Measurements from ENCODE around the gene IQSEC1.

The IQSEC1 gene

GRCh38 chr3:13114811-13115575 lies 41.8 kb upstream of the IQSEC1 start:
- Histone ChIP-seq H3K27me3 (ENCODE audit: low read length) (no peaks in the 10 kb centered on the region), H3K79me2 (ENCODE audit: insufficient read depth, low read length) (no peaks in the 10 kb centered on the region), H3K9me3 (ENCODE audit: insufficient read depth, low read length) (no peaks in the 10 kb centered on the region), H3K36me3 (ENCODE audit: low read length) (no peaks in the 10 kb centered on the region), H3K9ac (ENCODE audit: low read length) (no peak overlapping the region), H3K4me2 (ENCODE audit: low read depth, low read length, poor library complexity, severe bottlenecking) (no peak overlapping the region), H3K4me3 (ENCODE audit: insufficient read depth, low read length, poor library complexity, severe bottlenecking) (no peak overlapping the region), H3K27ac (ENCODE audit: low read depth, low read length) (no peak overlapping the region), H3F3A (ENCODE audit: insufficient read depth) (no peaks in the 10 kb centered on the region), H3K9me2 (replicated peaks; ENCODE audit: insufficient read depth, low read length) (no peaks in the 10 kb centered on the region), H4K20me1 (ENCODE audit: low read depth, low read length) (no peaks in the 10 kb centered on the region), H2AFZ (ENCODE audit: low read depth, low read length, severe bottlenecking) (no peak overlapping the region)
- TF ChIP-seq EZH2phosphoT487 (conservative IDR thresholded peaks at IDR 0.05; ENCODE audit: low read length), result no peak
- TF ChIP-seq, protein P1, sequence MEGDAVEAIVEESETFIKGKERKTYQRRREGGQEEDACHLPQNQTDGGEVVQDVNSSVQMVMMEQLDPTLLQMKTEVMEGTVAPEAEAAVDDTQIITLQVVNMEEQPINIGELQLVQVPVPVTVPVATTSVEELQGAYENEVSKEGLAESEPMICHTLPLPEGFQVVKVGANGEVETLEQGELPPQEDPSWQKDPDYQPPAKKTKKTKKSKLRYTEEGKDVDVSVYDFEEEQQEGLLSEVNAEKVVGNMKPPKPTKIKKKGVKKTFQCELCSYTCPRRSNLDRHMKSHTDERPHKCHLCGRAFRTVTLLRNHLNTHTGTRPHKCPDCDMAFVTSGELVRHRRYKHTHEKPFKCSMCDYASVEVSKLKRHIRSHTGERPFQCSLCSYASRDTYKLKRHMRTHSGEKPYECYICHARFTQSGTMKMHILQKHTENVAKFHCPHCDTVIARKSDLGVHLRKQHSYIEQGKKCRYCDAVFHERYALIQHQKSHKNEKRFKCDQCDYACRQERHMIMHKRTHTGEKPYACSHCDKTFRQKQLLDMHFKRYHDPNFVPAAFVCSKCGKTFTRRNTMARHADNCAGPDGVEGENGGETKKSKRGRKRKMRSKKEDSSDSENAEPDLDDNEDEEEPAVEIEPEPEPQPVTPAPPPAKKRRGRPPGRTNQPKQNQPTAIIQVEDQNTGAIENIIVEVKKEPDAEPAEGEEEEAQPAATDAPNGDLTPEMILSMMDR (IDR thresholded peaks at IDR 0.05; ENCODE audit: insufficient read depth, low read length, poor library complexity, severe bottlenecking), result no peak

DNA sequence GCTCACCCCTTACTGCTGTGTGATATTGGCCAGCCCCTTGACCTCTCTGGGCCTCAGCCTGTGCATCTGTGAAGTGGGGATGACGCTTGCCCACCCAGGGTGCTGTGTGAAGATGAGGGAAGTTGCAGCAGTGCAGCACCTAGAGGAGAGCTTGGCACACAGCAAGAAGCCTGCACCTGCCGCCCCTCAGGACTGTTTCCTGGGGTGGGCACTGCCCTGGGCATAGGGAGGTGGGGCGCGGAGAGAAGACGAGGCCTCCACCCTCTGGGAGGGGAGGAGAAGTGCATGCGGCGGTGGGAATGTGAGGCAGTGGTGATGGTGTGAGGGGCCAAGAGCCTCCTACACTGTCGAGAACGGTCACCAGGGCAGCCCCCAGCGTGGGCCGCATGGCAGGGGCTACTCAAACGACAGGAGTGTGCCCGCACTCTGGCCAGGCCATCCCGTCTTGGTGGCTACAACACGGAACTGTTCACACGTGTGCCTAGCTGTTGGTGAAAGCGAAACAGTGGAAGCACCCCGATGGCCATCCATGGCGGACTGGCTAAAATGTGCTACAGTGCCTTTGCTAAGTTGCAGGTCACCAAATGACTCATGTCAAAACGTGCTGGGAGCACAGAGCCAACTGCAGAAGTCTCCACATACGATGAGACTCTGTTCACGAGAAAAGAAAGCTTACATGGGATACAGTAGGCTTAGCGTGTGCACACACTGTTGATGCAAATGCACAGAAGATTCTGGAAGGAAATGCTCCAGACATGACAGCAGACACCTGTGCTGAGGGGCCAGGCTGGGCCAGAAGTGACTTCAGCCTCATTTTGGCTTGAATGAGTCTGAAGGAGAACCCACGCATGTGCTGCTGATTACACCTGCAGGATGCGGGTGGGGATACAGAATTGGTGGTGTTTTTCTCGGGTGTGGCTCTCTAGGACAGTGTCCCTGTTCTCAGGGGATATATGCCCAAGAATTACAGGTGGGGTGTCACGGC lies 40.4 kb upstream of the IQSEC1 start:
- no peak overlapping the region for H2AFZ ChIP-seq (ENCODE audit: low read depth, low read length, severe bottlenecking)
- no peaks in the 10 kb centered on the region for H3K27me3 ChIP-seq (ENCODE audit: low read length)
- no peaks in the 10 kb centered on the region for H3K9me3 ChIP-seq (ENCODE audit: insufficient read depth, low read length)
- H3K79me2 ChIP-seq (ENCODE audit: insufficient read depth, low read length), result no peaks in the 10 kb centered on the region
- H3K4me2 ChIP-seq (ENCODE audit: low read depth, low read length, poor library complexity, severe bottlenecking), result no peak overlapping the region
- no peak overlapping the region for H3K9ac ChIP-seq (ENCODE audit: low read length)
- H3K9me2 ChIP-seq (replicated peaks; ENCODE audit: insufficient read depth, low read length), result no peaks in the 10 kb centered on the region
- no peaks in the 10 kb centered on the region for H3F3A ChIP-seq (ENCODE audit: insufficient read depth)
- no peaks in the 10 kb centered on the region for H3K36me3 ChIP-seq (ENCODE audit: low read length)
- H4K20me1 ChIP-seq (ENCODE audit: low read depth, low read length), result no peaks in the 10 kb centered on the region
- no peak overlapping the region for H3K4me3 ChIP-seq (ENCODE audit: insufficient read depth, low read length, poor library complexity, severe bottlenecking)
- TF ChIP-seq, protein P1 (IDR thresholded peaks at IDR 0.05; ENCODE audit: insufficient read depth, low read length, poor library complexity, severe bottlenecking), result no peak
- no peak for TF ChIP-seq EZH2phosphoT487 (conservative IDR thresholded peaks at IDR 0.05; ENCODE audit: low read length)
- H3K27ac ChIP-seq (ENCODE audit: low read depth, low read length), result no peak overlapping the region

DNA sequence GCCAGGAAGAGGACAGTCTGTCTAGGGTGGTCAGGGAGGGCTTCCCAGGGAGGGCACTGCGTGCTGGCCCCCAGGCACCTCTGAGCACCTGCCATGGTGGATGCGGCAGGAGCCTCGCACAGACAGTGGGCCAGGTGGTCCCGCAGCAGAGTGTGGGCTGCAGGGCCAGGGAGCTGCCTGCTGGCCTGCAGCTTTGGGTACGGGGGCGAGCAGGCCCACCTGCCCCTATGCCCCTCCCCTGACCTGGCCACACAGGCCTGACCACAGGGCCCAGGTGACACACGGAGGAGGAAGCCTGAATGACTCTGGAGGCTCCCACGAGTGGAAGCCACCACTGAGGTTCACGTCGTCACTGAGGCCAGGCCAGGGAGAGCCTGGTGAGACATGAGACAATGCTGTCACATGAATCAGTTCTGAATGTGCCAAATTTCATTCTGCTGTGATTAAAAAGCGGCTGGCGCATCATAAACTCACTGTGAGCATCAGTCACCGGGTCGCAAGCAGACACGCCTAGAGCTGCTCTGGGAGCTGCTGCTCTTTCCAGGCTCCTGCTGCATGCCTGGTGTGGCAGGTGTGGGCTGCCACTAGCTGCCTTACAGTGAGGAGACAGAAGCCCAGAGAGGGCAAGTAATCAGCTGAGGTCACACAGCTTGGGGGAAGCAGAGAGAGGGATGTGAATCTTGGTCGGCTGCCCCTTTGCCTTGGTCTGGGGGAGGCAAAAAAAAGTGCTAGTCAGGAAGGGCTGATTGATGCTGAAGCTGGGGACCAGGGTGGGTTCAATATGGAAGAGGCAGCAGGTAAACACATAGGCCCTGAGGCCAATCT lies 39.5 kb upstream of the IQSEC1 start:
- TF ChIP-seq, protein P1 (IDR thresholded peaks at IDR 0.05; ENCODE audit: insufficient read depth, low read length, poor library complexity, severe bottlenecking), result no peak
- TF ChIP-seq EZH2phosphoT487 (conservative IDR thresholded peaks at IDR 0.05; ENCODE audit: low read length), result no peak
- Histone ChIP-seq H3K9me3 (ENCODE audit: insufficient read depth, low read length) (no peaks in the 10 kb centered on the region), H3K36me3 (ENCODE audit: low read length) (no peaks in the 10 kb centered on the region), H3K27ac (ENCODE audit: low read depth, low read length) (no peak overlapping the region), H3F3A (ENCODE audit: insufficient read depth) (no peaks in the 10 kb centered on the region), H3K9me2 (replicated peaks; ENCODE audit: insufficient read depth, low read length) (no peaks in the 10 kb centered on the region), H3K79me2 (ENCODE audit: insufficient read depth, low read length) (no peaks in the 10 kb centered on the region), H3K4me2 (ENCODE audit: low read depth, low read length, poor library complexity, severe bottlenecking) (no peak overlapping the region), H4K20me1 (ENCODE audit: low read depth, low read length) (no peaks in the 10 kb centered on the region), H3K9ac (ENCODE audit: low read length) (no peak overlapping the region), H3K27me3 (ENCODE audit: low read length) (no peaks in the 10 kb centered on the region), H2AFZ (ENCODE audit: low read depth, low read length, severe bottlenecking) (no peak overlapping the region), H3K4me3 (ENCODE audit: insufficient read depth, low read length, poor library complexity, severe bottlenecking) (no peak overlapping the region)
